Thoracic aorta endothelial cell (primary cell): Measurements from ENCODE around the gene LRIT1. TPM values are rescaled to one million over a fixed set of nuclear protein-coding genes. Genes with fewer than 3 reads are reported as not detected.

Experiments
- total RNA-seq: library from RNA; depleted of rRNA; stranded (reverse); fragments of >200 nt; gene quantifications from 2 replicates; pipeline ENCODE4 v1.2.3, GENCODE V29; 2012

Gene LRIT1
- total RNA-seq = not detected in 2 replicates

GRCh38 chr10:84241185-84241790 is at the start of gene LRIT1:
LRIT1 (minus strand) TSS chr10:84241546; CDS start chr10:84241439, 107 bp downstream.

GRCh38 chr10:84244651-84245270 is 3.4 kb upstream of the LRIT1 start, which contains the start of gene RGR:
RGR (plus strand) TSS chr10:84245053; CDS start chr10:84245091, 38 bp downstream.

GRCh38 chr10:84225427-84226173 is 15.7 kb downstream of the LRIT1 start, which contains the start of gene LRIT2:
LRIT2 (minus strand) TSS chr10:84225544; CDS start chr10:84225520, 24 bp downstream.

GRCh38 chr10:84194424-84195043 is 46.8 kb downstream of the LRIT1 start, which contains the start of gene CDHR1:
CDHR1 (plus strand) TSS chr10:84194537; CDS start chr10:84194761, 224 bp downstream.

Other genes with a start within 250 kb of the LRIT1 start
- 186 and 202 TPM in 2 replicates for gene GHITM, start 102.0 kb downstream of the LRIT1 start, total RNA-seq
- gene GPR15LG, start 67.7 kb downstream of the LRIT1 start, total RNA-seq = not detected in 2 replicates
- gene CDHR1, start 47.0 kb downstream of the LRIT1 start, total RNA-seq = 0.07 and 0.13 TPM in 2 replicates
- not detected in 2 replicates for gene LRIT2, start 16.0 kb downstream of the LRIT1 start, total RNA-seq
- gene RGR, start 3.5 kb upstream of the LRIT1 start, total RNA-seq = not detected in 2 replicates
- gene CCSER2, start 87.0 kb upstream of the LRIT1 start, total RNA-seq = 50.8 and 61.5 TPM in 2 replicates